Stimulated activated CD4-positive, alpha-beta T cell treated with anti-CD3 and anti-CD28 coated beads, Interleukin-12 subunit alpha, Interleukin-12 subunit beta, amount 100 ng/mL, for 48 hours (primary cell): ENCODE data around the gene NRIP2.

Source experiments
- DNase-seq, 3 donors: peaks; one replicate each; pipeline ENCODE4 v3.0.0-alpha.2; 2020; ENCODE audit warnings: low read depth in 2 of 3, low spot score in 1 of 3

Gene NRIP2

GRCh38 chr12:2845280-2845679 lies 10.4 kb upstream of the NRIP2 start:
- no peak for DNase-seq

GRCh38 chr12:2844786-2845185 lies 10.0 kb upstream of the NRIP2 start:
- DNase-seq = no peak

GRCh38 chr12:2842948-2843347 lies 8.1 kb upstream of the NRIP2 start:
- DNase-seq = no peak

- DNase-seq = no peak
Measured at GRCh38 chr12:2841056-2841650, 6.3 kb upstream of the NRIP2 start.

GRCh38 chr12:2836574-2836973 lies 1.7 kb upstream of the NRIP2 start:
- no peak for DNase-seq

- no peak for DNase-seq
Measured at GRCh38 chr12:2835691-2836403, 1.0 kb upstream of the NRIP2 start.

GRCh38 chr12:2833810-2834209 lies 1.0 kb downstream of the NRIP2 start:
- no peak for DNase-seq

GRCh38 chr12:2833327-2833726 lies 1.5 kb downstream of the NRIP2 start:
- DNase-seq = no peak

- no peak for DNase-seq
Measured at GRCh38 chr12:2832550-2833127, 2.2 kb downstream of the NRIP2 start.

- DNase-seq = no peak
Measured at GRCh38 chr12:2829275-2829674, 5.6 kb downstream of the NRIP2 start.

GRCh38 chr12:2826721-2827515 lies 7.9 kb downstream of the NRIP2 start:
- no peak for DNase-seq

- no peak for DNase-seq
Measured at GRCh38 chr12:2826036-2826435, 8.8 kb downstream of the NRIP2 start.

- no peak for DNase-seq
Measured at GRCh38 chr12:2825132-2825531, 9.7 kb downstream of the NRIP2 start.

GRCh38 chr12:2824541-2824940 lies 10.3 kb downstream of the NRIP2 start:
- DNase-seq = no peak

GRCh38 chr12:2823483-2823882 lies 11.4 kb downstream of the NRIP2 start:
- no peak for DNase-seq

GRCh38 chr12:2820432-2820831 lies 14.4 kb downstream of the NRIP2 start:
- DNase-seq = no peak

- no peak for DNase-seq
Measured at GRCh38 chr12:2819810-2820209, 15.0 kb downstream of the NRIP2 start.

- DNase-seq = peak; percentile 27 to 49 (median 38)
Measured at GRCh38 chr12:2813214-2814185, 21.3 kb downstream of the NRIP2 start.

- DNase-seq = peak; percentile 92 to 95 (median 93)
Measured at GRCh38 chr12:2812290-2813213, 22.3 kb downstream of the NRIP2 start, which contains the start of gene ITFG2. TSS of gene ITFG2 (plus strand) at chr12:2812668. CDS start at chr12:2812761, 93 bp downstream.
